DOHH2 (cell line): Measurements from ENCODE around the gene SRP68.

Source experiments
- CTCF ChIP-seq: fragments of 200-600 bp; sonication (generic); IDR thresholded peaks from one replicate; pipeline ENCODE4 v1.5.1; 2014; ENCODE audit warnings: antibody characterized with exemption, mild to moderate bottlenecking, low read depth, low read length; ENCODE audit not compliant: poor library complexity, severe bottlenecking
- EZH2phosphoT487 ChIP-seq: fragments of 200-600 bp; sonication (generic); IDR thresholded peaks from 2 replicates; pipeline ENCODE4 v1.6.1; 2017; ENCODE audit warnings: borderline replicate concordance, mild to moderate bottlenecking, antibody characterized with exemption, low read length, moderate library complexity, mixed read lengths

GRCh38 chr17:76097716-76098295 is 25.5 kb upstream of the SRP68 start:
- no peak for TF ChIP-seq EZH2phosphoT487
- no peak for TF ChIP-seq CTCF
